Ishikawa (cell line): ENCODE measurements around the gene MRTFA.
A peak's percentile ranks its signal among the peaks of the same experiment; 100 is the strongest.

ENCODE experiments used
- CEBPB ChIP-seq: IDR thresholded peaks from 2 replicates; pipeline ENCODE4 v1.6.1; 2012
- CREB1 ChIP-seq: IDR thresholded peaks from 2 replicates; pipeline ENCODE4 v1.6.1; 2012; ENCODE audit warnings: low read depth
- EGR1 ChIP-seq: IDR thresholded peaks from 2 replicates; pipeline ENCODE4 v1.6.1; 2012
- EP300 ChIP-seq: IDR thresholded peaks from 2 replicates; pipeline ENCODE4 v1.6.1; 2012; ENCODE audit warnings: borderline replicate concordance
- FOXM1 ChIP-seq: IDR thresholded peaks from 2 replicates; pipeline ENCODE4 v1.6.1; 2012; ENCODE audit warnings: low read depth, borderline replicate concordance
- NFIC ChIP-seq: IDR thresholded peaks from 2 replicates; pipeline ENCODE4 v1.6.1; 2012
- RAD21 ChIP-seq: IDR thresholded peaks from 2 replicates; pipeline ENCODE4 v1.6.1; 2012; ENCODE audit warnings: low read depth
- TAF1 ChIP-seq: IDR thresholded peaks from 2 replicates; pipeline ENCODE4 v1.6.1; 2012; ENCODE audit warnings: low read depth, mild to moderate bottlenecking
- TCF12 ChIP-seq: IDR thresholded peaks from 2 replicates; pipeline ENCODE4 v1.6.1; 2012; ENCODE audit warnings: low read depth
- TEAD4 ChIP-seq: IDR thresholded peaks from 2 replicates; pipeline ENCODE4 v1.6.1; 2012
- YY1 ChIP-seq: IDR thresholded peaks from 2 replicates; pipeline ENCODE4 v1.6.1; 2012; ENCODE audit warnings: low read depth
- ZBTB7A ChIP-seq: IDR thresholded peaks from 2 replicates; pipeline ENCODE4 v1.6.1; 2012; ENCODE audit warnings: low read depth
- TF ChIP-seq, protein P1 (sequence below): IDR thresholded peaks from 2 replicates; pipeline ENCODE4 v1.6.1; 2012
- TF ChIP-seq, protein P2 (sequence below): IDR thresholded peaks from 2 replicates; pipeline ENCODE4 v1.6.1; 2012; ENCODE audit warnings: low read depth, mild to moderate bottlenecking
- TF ChIP-seq, protein P3 (sequence below): IDR thresholded peaks from 2 replicates; pipeline ENCODE4 v1.6.1; 2012

The MRTFA gene

DNA sequence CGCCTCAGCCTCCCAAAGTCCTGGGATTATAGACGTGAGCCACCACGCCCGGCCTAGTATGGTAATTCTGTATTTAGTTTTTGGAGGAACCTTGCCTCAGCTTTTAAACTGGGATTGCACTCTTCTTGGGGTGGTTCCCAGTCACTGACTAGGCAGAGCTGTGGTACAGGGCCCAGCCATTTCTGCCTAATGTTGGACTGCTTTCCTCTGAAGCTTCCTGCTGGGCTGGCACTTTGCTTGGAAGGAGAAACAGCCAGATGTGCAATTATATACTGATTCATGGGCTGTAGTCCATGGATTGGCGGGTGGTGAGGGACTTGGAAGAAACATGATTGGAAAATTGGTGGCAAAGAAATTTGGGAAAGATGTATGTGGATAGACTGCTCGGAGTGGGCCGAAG is 25.2 kb upstream of the MRTFA start:
- TF ChIP-seq, protein P1, sequence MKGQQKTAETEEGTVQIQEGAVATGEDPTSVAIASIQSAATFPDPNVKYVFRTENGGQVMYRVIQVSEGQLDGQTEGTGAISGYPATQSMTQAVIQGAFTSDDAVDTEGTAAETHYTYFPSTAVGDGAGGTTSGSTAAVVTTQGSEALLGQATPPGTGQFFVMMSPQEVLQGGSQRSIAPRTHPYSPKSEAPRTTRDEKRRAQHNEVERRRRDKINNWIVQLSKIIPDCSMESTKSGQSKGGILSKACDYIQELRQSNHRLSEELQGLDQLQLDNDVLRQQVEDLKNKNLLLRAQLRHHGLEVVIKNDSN = no peak
- no peak for TF ChIP-seq TAF1
- TF ChIP-seq EGR1 = no peak
- TF ChIP-seq CREB1 = no peak
- TF ChIP-seq RAD21 = no peak
- TF ChIP-seq, protein P2, sequence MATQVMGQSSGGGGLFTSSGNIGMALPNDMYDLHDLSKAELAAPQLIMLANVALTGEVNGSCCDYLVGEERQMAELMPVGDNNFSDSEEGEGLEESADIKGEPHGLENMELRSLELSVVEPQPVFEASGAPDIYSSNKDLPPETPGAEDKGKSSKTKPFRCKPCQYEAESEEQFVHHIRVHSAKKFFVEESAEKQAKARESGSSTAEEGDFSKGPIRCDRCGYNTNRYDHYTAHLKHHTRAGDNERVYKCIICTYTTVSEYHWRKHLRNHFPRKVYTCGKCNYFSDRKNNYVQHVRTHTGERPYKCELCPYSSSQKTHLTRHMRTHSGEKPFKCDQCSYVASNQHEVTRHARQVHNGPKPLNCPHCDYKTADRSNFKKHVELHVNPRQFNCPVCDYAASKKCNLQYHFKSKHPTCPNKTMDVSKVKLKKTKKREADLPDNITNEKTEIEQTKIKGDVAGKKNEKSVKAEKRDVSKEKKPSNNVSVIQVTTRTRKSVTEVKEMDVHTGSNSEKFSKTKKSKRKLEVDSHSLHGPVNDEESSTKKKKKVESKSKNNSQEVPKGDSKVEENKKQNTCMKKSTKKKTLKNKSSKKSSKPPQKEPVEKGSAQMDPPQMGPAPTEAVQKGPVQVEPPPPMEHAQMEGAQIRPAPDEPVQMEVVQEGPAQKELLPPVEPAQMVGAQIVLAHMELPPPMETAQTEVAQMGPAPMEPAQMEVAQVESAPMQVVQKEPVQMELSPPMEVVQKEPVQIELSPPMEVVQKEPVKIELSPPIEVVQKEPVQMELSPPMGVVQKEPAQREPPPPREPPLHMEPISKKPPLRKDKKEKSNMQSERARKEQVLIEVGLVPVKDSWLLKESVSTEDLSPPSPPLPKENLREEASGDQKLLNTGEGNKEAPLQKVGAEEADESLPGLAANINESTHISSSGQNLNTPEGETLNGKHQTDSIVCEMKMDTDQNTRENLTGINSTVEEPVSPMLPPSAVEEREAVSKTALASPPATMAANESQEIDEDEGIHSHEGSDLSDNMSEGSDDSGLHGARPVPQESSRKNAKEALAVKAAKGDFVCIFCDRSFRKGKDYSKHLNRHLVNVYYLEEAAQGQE = no peak
- TF ChIP-seq CEBPB = no peak
- no peak for TF ChIP-seq TCF12
- no peak for TF ChIP-seq ZBTB7A
- no peak for TF ChIP-seq FOXM1
- no peak for TF ChIP-seq YY1
- TF ChIP-seq TEAD4 = no peak
- TF ChIP-seq, protein P3, sequence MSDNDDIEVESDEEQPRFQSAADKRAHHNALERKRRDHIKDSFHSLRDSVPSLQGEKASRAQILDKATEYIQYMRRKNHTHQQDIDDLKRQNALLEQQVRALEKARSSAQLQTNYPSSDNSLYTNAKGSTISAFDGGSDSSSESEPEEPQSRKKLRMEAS = no peak
- no peak for TF ChIP-seq NFIC
- TF ChIP-seq EP300 = no peak

DNA sequence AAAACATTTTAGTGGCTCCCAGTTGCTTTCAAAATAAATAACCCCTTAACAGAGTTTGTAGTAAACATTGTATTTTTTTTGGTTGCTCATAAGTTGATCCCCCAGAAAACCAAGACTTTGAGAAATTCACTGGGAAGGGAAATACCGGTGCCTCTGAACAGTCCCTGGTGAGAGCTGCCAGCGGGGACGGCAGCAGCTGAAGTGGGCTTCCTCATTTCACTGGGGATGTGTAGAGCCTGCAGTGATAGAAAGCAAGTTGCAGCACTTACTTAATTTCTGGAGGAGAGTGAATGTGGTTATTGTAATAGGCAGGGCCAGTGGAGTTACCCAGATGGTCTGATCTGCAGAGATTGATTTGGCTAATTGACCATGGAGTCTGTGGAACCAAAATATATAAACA is 24.2 kb upstream of the MRTFA start:
- TF ChIP-seq ZBTB7A (no peak), TCF12 (no peak)
- TF ChIP-seq, protein P3 = no peak

DNA sequence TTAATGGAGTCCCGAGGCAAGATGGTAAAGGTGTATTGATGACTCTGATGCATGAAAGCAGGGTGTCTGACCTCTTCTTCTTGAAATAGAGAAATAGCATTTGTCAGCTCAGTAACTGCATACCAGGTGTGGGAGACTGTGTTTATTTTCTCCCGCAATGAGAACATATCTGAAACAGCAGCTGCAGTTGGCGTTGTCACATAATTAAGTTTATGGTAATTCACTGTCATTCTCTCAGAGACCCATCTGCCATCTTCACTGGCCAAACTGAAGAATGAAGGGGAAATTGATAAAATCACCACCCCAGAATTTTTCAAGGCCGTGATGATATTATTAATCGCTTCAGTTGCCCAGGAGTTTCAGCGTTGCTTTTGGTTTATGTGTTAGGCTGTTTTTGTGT is 22.6 kb upstream of the MRTFA start:
- TF ChIP-seq TAF1 = no peak
- TF ChIP-seq YY1 = no peak

DNA sequence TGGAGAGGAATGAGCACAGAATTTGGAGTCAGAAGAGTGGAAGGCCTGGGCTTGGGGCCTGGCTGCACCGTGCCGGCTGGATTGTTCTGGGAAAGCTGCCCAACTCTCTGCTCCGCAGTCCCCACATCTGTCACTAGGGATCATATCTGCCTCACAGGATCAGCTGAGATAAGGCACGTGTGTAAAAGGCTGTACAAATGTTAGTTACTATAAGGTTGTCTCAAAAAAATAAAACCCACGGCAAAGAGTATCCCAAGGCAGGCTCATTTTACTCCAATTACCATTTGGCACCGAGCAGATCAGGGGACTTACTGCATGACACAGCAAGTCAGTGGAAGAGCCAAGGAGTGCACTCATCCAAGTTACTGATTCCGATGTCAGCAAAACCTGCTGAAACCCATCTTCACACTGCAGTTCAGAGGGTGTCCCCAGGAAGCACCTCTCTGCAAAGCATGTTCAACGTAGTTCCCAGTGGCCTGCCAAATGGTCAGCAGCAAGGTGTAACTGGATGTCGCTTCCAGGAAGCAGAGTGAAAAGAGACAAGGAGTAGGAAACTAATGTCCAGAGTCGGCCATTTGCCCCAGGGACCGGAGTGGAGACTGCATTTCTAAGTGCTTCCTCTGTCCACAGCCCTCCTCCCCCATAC is 18.1 kb upstream of the MRTFA start:
- TF ChIP-seq CEBPB = no peak
- TF ChIP-seq, protein P3 = peak; percentile 33; the same call in 1 of the 2 replicates
- no peak for TF ChIP-seq CREB1
- TF ChIP-seq NFIC = peak; percentile 58
- no peak for TF ChIP-seq TAF1

DNA sequence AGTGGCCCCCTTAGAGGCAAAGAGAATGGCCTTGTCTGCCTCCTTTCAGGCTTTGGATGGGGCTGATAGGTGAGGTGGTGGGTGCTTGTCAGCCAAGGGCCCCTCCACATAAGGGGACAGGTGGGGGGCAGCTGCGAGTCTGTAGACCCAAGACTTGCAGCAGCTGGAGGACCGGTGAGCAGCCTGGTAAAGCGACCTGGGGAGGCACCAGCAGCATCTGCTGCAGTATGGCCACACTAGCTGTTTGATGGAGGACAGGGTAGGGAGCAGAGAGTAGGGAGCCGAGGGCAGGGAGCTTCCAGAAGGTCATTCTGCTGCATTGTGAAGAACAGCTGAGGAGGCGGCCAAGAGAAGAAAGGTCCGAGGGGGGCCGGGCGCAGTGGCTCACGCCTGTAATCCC is 16.8 kb upstream of the MRTFA start:
- TF ChIP-seq ZBTB7A (no peak), EP300 (no peak), NFIC (no peak), YY1 (no peak), FOXM1 (no peak), RAD21 (no peak), TEAD4 (no peak)

DNA sequence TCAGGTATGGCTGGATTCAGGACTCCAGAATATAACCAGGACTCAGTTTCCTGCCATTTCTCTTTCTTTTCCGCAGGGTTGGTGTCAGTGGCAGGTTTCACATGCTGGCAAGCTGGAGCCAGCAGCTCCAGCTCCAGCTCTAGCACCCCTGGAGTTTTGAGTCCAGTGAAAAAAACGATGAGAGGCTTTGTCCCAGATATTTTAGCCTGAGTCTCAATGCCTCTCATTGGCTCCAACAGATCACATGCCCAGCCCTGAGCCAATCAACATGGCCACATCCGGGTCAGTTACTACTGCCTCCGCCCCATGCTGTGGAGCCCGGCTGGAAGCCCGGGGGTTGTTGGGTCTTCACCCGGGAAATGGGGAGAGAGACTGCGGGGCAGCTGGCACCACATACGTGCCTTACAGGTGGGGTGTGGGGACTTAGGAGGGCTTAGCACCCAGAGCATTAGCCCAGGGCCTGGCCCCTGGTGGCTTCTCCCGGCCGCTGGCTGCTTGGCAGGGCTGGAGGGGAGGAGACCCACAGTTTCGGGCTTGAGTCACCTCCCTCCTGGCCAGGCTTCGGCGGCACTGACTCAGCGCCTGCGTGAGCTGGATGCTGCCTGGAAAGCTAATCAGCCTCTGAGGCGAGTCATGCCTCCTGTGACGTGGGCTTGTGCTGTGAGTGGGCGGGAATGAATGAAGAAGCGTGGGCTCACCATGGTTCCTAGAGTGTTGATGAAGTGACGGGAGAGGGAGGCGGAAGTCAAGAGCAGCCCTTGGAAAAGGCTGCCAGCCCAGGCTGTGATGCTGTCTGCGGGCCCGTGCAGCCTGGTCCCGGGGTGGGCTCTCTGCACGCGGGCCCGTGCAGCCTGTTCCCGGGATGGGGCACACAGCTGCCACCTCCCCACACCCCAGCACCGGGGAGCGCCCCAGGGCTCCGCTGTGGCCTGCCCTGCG is 15.3 kb upstream of the MRTFA start:
- peak; percentile 49; the same call in 1 of the 2 replicates for TF ChIP-seq FOXM1
- peak; percentile 57 for TF ChIP-seq NFIC
- TF ChIP-seq CREB1 = peak; percentile 69
- TF ChIP-seq EP300 = peak; percentile 35; the same call in 1 of the 2 replicates
- TF ChIP-seq TEAD4 = peak; percentile 22
- no peak for TF ChIP-seq RAD21
- peak; percentile 99 for TF ChIP-seq EGR1
- TF ChIP-seq TCF12 = peak; percentile 82
- TF ChIP-seq ZBTB7A = no peak; the same call in 1 of the 2 replicates
- peak; percentile 24; the same call in 1 of the 2 replicates for TF ChIP-seq YY1
- TF ChIP-seq, protein P1 = peak; percentile 99
- TF ChIP-seq, protein P3 = peak; percentile 96
- TF ChIP-seq, protein P2 = no peak
- TF ChIP-seq CEBPB = no peak
- peak; percentile 73 for TF ChIP-seq TAF1
